IMR-90 (cell line): ENCODE measurements around the gene DYNLT2B. TPM values are rescaled to one million over a fixed set of nuclear protein-coding genes. Genes with fewer than 3 reads are reported as not detected.

Source experiments
- ATAC-seq: fragments of 200-7000 bp; cut with Tn5 transposase; 2 replicates; pipeline ENCODE4 v1.9.1; 2020; ENCODE audit warnings: low read depth, mild to moderate bottlenecking, moderate library complexity
- BruUV-seq: library from RNA; stranded (reverse); fragments of 400-500 nt; replicated peaks from 2 replicates; lab custom pipeline; 2021; lab: Mats Ljungman, UMichigan
- CTCF ChIA-PET: fragments of 300-600 bp; formaldehyde crosslinking; extraction: SDS; loops from one replicate; lab custom pipeline; 2021; ENCODE audit warnings: antibody characterized with exemption; lab: Yijun Ruan, JAX
- POLR2A ChIA-PET: fragments of 300-600 bp; sonication (Branson Sonifier 250); formaldehyde crosslinking; loops from one replicate; lab custom pipeline; 2022; ENCODE audit warnings: antibody characterized with exemption; ENCODE audit not compliant: unreplicated experiment; lab: Charles Lee
- DNase-seq: peaks from one replicate; pipeline ENCODE4 v3.0.0; 2013
- H2AFZ ChIP-seq: replicated peaks from 2 replicates; pipeline ENCODE3; 2013; ENCODE audit warnings: low read length, mild to moderate bottlenecking; ENCODE audit not compliant: poor library complexity
- H2AK5ac ChIP-seq: 2 replicates; pipeline ENCODE4 v1.6.1; 2013; ENCODE audit warnings: low read depth, low read length, inconsistent platforms
- H2AK9ac ChIP-seq: replicated peaks from 2 replicates; pipeline ENCODE3; 2013; ENCODE audit warnings: mild to moderate bottlenecking, low read depth, low read length, moderate library complexity; ENCODE audit not compliant: poor library complexity
- H2BK120ac ChIP-seq: 2 replicates; pipeline ENCODE4 v1.6.1; 2013; ENCODE audit warnings: low read depth, low read length, inconsistent platforms
- H2BK15ac ChIP-seq: 3 replicates; pipeline ENCODE4 v1.6.1; 2013; ENCODE audit warnings: low read depth, low read length, inconsistent platforms
- H2BK20ac ChIP-seq: 2 replicates; pipeline ENCODE4 v1.6.1; 2013; ENCODE audit warnings: low read depth, mild to moderate bottlenecking, inconsistent platforms, low read length, moderate library complexity
- H2BK5ac ChIP-seq: 2 replicates; pipeline ENCODE4 v1.6.1; 2013; ENCODE audit warnings: mild to moderate bottlenecking, low read depth, low read length, inconsistent platforms; ENCODE audit not compliant: poor library complexity, severe bottlenecking
- H3K14ac ChIP-seq: replicated peaks from 2 replicates; pipeline ENCODE4 v1.6.1; 2013; ENCODE audit warnings: low read depth, low read length, inconsistent platforms
- H3K18ac ChIP-seq: 2 replicates; pipeline ENCODE4 v1.6.1; 2013; ENCODE audit warnings: low read depth, low read length, control low read depth
- H3K23ac ChIP-seq: 2 replicates; pipeline ENCODE4 v1.6.1; 2013; ENCODE audit warnings: low read depth, low read length, inconsistent platforms
- H3K27ac ChIP-seq: 2 replicates; pipeline ENCODE4 v1.5.1; 2013; ENCODE audit warnings: mild to moderate bottlenecking, control low read depth, low read length; ENCODE audit not compliant: insufficient read depth
- H3K27me3 ChIP-seq: 2 replicates; pipeline ENCODE4 v1.6.1; 2013; ENCODE audit warnings: low read length; ENCODE audit not compliant: control insufficient read depth, insufficient read depth
- H3K36me3 ChIP-seq: 2 replicates; pipeline ENCODE4 v1.6.1; 2013; ENCODE audit warnings: low read length, mixed read lengths; ENCODE audit not compliant: control insufficient read depth, insufficient read depth
- H3K4ac ChIP-seq: 2 replicates; pipeline ENCODE4 v1.6.1; 2013; ENCODE audit warnings: low read depth, low read length, inconsistent platforms
- H3K4me1 ChIP-seq: 2 replicates; pipeline ENCODE4 v1.6.1; 2013; ENCODE audit warnings: low read length, mixed read lengths; ENCODE audit not compliant: control insufficient read depth, insufficient read depth
- H3K4me2 ChIP-seq: 2 replicates; pipeline ENCODE4 v1.6.1; 2013; ENCODE audit warnings: low read depth, mild to moderate bottlenecking, control low read depth, low read length, moderate library complexity
- H3K4me3 ChIP-seq: 2 replicates; pipeline ENCODE4 v1.5.1; 2013; ENCODE audit warnings: low read depth, mild to moderate bottlenecking, control low read depth, low read length, moderate library complexity; ENCODE audit not compliant: insufficient read depth
- H3K56ac ChIP-seq: 2 replicates; pipeline ENCODE4 v1.6.1; 2013; ENCODE audit warnings: low read length, inconsistent platforms; ENCODE audit not compliant: insufficient read depth; ENCODE audit errors: extremely low read depth
- H3K79me1 ChIP-seq, 2 experiments: 2 replicates each; pipeline ENCODE4 v1.6.1; 2013; ENCODE audit warnings: low read length in 2 of 2, inconsistent platforms in 1 of 2, low read depth in 1 of 2
- H3K9ac ChIP-seq: 2 replicates; pipeline ENCODE4 v1.6.1; 2013; ENCODE audit warnings: low read depth, low read length, control low read depth
- H3K9me1 ChIP-seq: 2 replicates; pipeline ENCODE4 v1.6.1; 2013; ENCODE audit warnings: low read length, inconsistent platforms; ENCODE audit not compliant: insufficient read depth
- H3K9me3 ChIP-seq: 2 replicates; pipeline ENCODE4 v1.6.1; 2013; ENCODE audit warnings: low read length; ENCODE audit not compliant: control insufficient read depth, insufficient read depth
- H4K20me1 ChIP-seq: 2 replicates; pipeline ENCODE4 v1.6.1; 2013; ENCODE audit warnings: low read length, inconsistent platforms; ENCODE audit not compliant: insufficient read depth
- H4K5ac ChIP-seq: 2 replicates; pipeline ENCODE4 v1.6.1; 2013; ENCODE audit warnings: mild to moderate bottlenecking, low read depth, low read length, control low read depth
- H4K8ac ChIP-seq, 2 experiments: 2 replicates each; pipeline ENCODE4 v1.6.1; 2013; ENCODE audit warnings: low read depth in 2 of 2, low read length in 2 of 2, control low read depth in 1 of 2, inconsistent platforms in 1 of 2
- H4K91ac ChIP-seq: 2 replicates; pipeline ENCODE4 v1.6.1; 2013; ENCODE audit warnings: low read depth, low read length, inconsistent platforms; ENCODE audit not compliant: insufficient read depth
- BHLHE40 ChIP-seq: fragments of 150-350 bp; IDR thresholded peaks from 2 replicates; pipeline ENCODE4 v1.6.1; 2016; ENCODE audit warnings: mild to moderate bottlenecking, low read depth, low read length
- CHD1 ChIP-seq: IDR thresholded peaks from 2 replicates; pipeline ENCODE4 v1.6.1; 2012; ENCODE audit warnings: low read depth, low read length, improper control_type of control experiment
- NFE2L2 ChIP-seq: fragments of 150-350 bp; IDR thresholded peaks from 2 replicates; pipeline ENCODE4 v1.6.1; 2016; ENCODE audit warnings: low read depth, mild to moderate bottlenecking, low read length
- RAD21 ChIP-seq: IDR thresholded peaks from 2 replicates; pipeline ENCODE4 v1.6.1; 2012; ENCODE audit warnings: low read length, improper control_type of control experiment
- RFX5 ChIP-seq: IDR thresholded peaks from 2 replicates; pipeline ENCODE4 v1.8.0; 2012; ENCODE audit warnings: low read depth, mild to moderate bottlenecking, low read length, moderate library complexity
- WGBS, 2 experiments: methylation state at CpG; one replicate each; pipeline versions ENCODE4 v1.1.5 to v1.1.7; 2013; ENCODE audit warnings: missing lambda C conversion rate in 2 of 2; ENCODE audit not compliant: insufficient read length in 1 of 2; ENCODE audit errors: extremely low coverage in 2 of 2; 5-methylcytosine and 5-hydroxymethylcytosine counted together
- dilution Hi-C: fragments of 300-500 bp; cut with HindIII; formaldehyde crosslinking; loops from one replicate; pipeline ENCODE4 v1.14.3; 2018; ENCODE audit warnings: low sequenced_read_pairs; ENCODE audit not compliant: unreplicated experiment
- in situ Hi-C: fragments of 300-500 bp; cut with MboI; formaldehyde crosslinking; loops from 3 replicates; pipeline ENCODE4 v1.14.3; 2019; ENCODE audit warnings: low sequenced_read_pairs, inconsistent platforms, mixed read lengths
- intact Hi-C: fragments of 100-400 bp; cut with micrococcal nuclease; formaldehyde crosslinking; loops from 2 replicates; pipeline ENCODE4 v1.10.0; 2022
- polyA plus RNA-seq, 3 experiments: library from polyadenylated mRNA; depleted of rRNA; stranded (reverse); fragments of >200 nt; gene quantifications; 2 replicates each; pipeline ENCODE4 v1.2.3, GENCODE V29; 2012; ENCODE audit warnings: low replicate concordance in 1 of 3
- total RNA-seq: library from RNA; depleted of rRNA; stranded (reverse); fragments of >200 nt; gene quantifications from 2 replicates; pipeline ENCODE4 v1.2.3, GENCODE V29; 2012

DYNLT2B gene
- total and polyA plus RNA-seq, 2 of the 4 experiments (the other 2 are of a cell fraction) = 2.2 to 6.0 TPM

DNA sequence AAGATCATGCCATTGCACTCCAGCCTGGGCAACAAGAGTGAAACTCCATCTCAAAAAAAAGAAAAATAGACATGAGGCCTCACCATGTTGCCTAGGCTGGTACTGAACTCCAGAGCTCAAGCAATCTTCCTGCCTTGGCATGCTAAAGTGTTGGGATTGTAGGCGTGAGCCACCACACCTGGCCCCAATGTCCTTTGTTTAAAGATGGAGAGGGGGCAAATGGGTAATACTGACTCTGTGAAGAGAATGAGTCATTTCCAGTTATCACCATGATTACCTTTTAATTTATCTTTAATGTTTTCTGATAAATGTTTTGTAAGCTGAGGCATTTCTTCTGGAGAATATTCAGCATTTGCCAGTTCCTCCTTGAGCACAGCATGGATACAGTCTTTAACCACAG is 2.2 kb downstream of the DYNLT2B start:
- TF ChIP-seq NFE2L2 (no peak), RAD21 (no peak), BHLHE40 (no peak), RFX5 (no peak), CHD1 (no peak)
- Histone ChIP-seq H2AK9ac (no peak overlapping the region), H2AFZ (no peak overlapping the region), H3K4ac (no peak overlapping the region), H3K9me1 (peaks cover 9% of the 10 kb centered on the region; the same call in 1 of the 2 replicates), H3K14ac (no peak overlapping the region), H3K18ac (no peak overlapping the region), H3K4me3 (no peak overlapping the region), H3K27me3 (no peaks in the 10 kb centered on the region), H4K8ac (no peak overlapping the region), H2BK120ac (no peak overlapping the region), H2BK20ac (no peak overlapping the region), H3K23ac (peak overlapping the region; percentile 79; the same call in 1 of the 2 replicates), H2BK5ac (no peak overlapping the region), H3K56ac (no peak overlapping the region), H3K4me2 (no peak overlapping the region), H2BK15ac (no peak overlapping the region), H4K20me1 (no peaks in the 10 kb centered on the region; the same call in none of the 2 replicates), H4K5ac (no peak overlapping the region), H3K9ac (no peak overlapping the region), H3K79me1 (peaks cover 9 to 24% of the 10 kb centered on the region in 2 experiments), H3K4me1 (no peaks in the 10 kb centered on the region), H3K9me3 (no peaks in the 10 kb centered on the region), H3K27ac (no peak overlapping the region), H3K36me3 (no peaks in the 10 kb centered on the region), H4K91ac (no peak overlapping the region), H2AK5ac (no peak overlapping the region)
- ATAC-seq (no peak), DNase-seq (no peak)
- dilution Hi-C loops (no loop called here), in situ Hi-C loops (no loop called here), intact Hi-C loops (no loop called here)
- WGBS, 2 experiments = no CpG with 5 or more reads among the region's 1 CpG
- ChIA-PET POLR2A (no interaction called here), CTCF (no interaction called here)
- no TSS peak for BruUV-seq
